Activated T-cell treated with anti-CD3 and anti-CD28 coated beads for 1 hour (primary cell): Measurements from ENCODE around the gene MIGA2.

Source experiments
- DNase-seq: peaks from one replicate; pipeline ENCODE4 v3.0.0-alpha.2; 2020; ENCODE audit warnings: low read depth

MIGA2 gene

GRCh38 chr9:129073404-129073803, 37.0 kb downstream of the MIGA2 start:
- no peak for DNase-seq

GRCh38 chr9:129074106-129074505, 37.7 kb downstream of the MIGA2 start:
- no peak for DNase-seq

GRCh38 chr9:129075996-129076639, 39.7 kb downstream of the MIGA2 start:
- DNase-seq = no peak

DNA sequence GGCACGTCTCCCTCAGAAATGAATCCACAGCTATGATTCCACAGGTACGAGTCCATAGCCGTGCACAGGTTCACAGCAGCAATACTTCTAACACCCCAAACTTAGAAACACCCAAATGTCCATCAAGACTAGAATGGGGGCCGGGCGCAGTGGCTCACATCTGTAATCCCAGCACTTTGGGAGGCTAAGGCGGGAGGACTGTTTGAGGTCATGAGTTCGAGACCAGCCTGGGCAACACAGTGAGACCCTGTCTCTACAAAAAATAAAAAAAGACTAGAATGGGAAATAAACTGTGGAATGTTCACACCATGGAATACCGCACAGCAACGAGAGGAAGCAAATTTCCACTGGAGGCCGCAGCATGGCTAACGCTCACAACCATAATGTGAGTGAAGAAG, 40.2 kb downstream of the MIGA2 start:
- no peak for DNase-seq

GRCh38 chr9:129077236-129077635, 40.8 kb downstream of the MIGA2 start:
- DNase-seq = no peak

- no peak for DNase-seq
Observed at GRCh38 chr9:129078691-129079503, 42.5 kb downstream of the MIGA2 start.

GRCh38 chr9:129079829-129080228, 43.4 kb downstream of the MIGA2 start:
- no peak for DNase-seq

GRCh38 chr9:129080298-129080600, 43.8 kb downstream of the MIGA2 start:
- no peak for DNase-seq

- peak; percentile 96 for DNase-seq
Observed at GRCh38 chr9:129080601-129081387, 44.4 kb downstream of the MIGA2 start, which contains the start of gene DOLPP1. Gene DOLPP1, plus strand, starts transcription at chr9:129081111. Its CDS starts 21 bp downstream, at chr9:129081132.

DNA sequence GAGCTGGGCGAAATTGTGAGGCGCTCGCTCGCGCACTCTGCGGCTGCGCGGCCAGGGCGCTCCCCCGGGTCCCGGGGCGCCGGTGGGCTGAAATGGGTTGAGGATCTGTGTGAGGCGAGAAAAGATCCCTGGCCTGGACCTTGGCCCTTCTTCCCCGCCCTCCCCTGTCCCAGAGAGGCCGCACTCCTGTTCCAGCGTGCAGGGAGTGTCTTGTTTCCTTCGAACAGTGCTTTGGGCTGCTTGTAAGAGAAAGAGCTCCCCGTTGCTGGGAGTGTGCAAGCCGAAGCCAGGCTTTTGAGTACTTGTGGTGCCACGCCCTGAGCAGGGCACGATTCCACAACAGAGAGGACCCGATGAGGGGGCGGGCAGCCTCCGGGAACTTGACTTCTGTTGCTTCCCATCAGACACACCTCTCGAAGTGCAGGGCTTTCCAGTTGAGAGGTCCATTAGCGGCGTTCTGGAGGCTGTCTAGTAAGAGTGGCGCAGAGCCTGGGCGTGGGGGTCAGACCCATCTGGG, 45.0 kb downstream of the MIGA2 start:
- DNase-seq = no peak

DNA sequence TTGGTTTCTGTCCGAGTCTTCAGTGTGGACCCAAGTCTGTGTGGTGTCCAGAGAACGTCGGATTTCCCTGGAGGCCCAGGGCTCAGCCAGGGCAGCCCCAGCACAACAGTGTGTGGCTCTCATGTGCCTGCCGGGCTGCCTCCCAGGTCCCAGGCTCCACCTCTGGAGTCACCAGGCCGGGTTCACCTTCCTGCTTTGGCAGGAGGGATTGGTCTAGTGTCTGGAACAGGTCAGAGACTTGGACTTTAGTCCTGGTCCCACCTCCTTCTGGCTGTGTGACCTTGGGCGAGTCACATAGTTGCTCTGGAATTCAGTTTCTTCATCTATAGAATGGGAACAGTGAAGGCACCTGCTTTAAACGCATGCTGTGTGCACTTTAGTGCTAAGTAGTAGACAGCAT, 47.7 kb downstream of the MIGA2 start:
- DNase-seq = no peak

DNA sequence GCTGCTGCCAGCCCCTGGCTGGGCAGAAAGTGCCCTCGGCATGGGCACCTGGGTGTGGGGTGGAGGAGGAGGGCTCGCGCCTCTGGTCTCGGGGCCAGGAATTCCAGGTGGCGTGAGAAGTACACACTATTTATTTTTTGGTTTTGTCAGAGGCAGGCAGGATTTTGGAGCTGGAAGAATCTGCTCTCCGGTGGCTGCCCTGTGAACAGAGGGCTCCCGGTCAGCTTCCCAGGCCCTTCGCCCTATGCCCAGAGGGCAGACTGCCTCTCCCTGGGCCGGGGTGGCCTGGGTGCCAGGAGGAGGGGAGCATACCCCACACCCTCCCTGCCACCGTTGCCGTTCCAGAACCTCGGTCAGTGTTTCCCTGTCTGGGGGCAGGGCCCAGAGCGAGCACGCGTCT, 52.8 kb downstream of the MIGA2 start:
- DNase-seq = no peak

DNA sequence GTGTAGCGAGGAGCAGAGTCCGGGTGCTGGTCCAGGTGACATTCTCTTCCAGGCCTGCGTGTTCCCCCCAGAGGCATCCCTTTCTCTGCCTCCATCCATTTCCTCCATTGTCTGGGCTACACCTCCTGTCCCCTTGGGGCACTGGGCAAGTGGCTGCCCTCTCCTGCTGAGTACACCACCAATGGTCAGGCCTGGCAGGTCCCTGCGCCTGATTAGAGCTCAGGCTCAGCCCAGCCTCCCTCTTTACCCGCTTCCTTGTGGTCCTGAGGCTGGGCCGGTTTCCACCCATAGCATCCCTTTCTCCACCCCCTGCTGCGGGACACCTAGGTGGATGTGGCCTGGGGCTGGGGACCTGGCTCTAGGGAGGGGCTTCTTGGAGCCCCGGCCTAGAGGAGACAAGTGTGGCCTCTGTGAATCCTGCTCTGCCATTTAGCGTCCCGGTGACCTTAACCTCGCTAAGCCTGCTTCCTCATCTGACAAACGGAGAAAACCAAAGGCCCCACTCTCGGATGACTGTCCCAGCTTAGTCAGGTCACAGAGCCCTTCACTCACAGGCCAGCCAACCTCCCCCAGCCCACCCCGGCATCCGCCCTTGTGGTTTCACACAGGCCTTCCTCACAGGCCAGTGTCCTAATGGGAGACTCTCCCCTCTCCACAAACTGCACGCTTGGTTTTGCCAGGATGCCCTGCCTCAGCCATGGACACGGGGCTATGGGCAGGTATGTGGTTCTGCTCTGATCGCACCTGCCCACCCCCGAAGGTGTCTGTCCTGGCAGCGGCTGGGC, 57.4 kb downstream of the MIGA2 start:
- DNase-seq = no peak

- DNase-seq = no peak
Observed at GRCh38 chr9:129094387-129095169, 58.2 kb downstream of the MIGA2 start.

GRCh38 chr9:129095170-129095667, 58.8 kb downstream of the MIGA2 start:
- no peak for DNase-seq

DNA sequence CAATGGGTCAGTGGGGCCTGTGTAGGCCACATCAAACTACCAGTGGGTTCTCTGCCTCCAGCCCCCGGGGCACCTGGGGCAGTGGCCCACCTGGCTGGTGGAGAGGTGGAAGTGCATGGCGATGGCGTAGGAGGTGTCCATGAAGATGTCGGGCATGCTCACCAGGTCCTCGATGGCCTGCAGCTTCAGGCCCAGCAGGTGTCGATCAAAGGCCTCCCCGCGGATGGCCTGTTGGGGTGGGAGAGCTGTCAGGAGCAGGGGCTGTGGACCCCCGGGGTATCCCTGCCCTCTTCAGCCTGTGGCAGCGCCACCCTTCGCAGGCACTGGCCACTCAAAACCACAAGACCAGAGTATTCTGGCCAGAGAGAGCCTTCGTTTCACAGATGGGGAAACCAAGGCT, 59.5 kb downstream of the MIGA2 start:
- no peak for DNase-seq

- no peak for DNase-seq
Observed at GRCh38 chr9:129097671-129098306, 61.4 kb downstream of the MIGA2 start.

DNA sequence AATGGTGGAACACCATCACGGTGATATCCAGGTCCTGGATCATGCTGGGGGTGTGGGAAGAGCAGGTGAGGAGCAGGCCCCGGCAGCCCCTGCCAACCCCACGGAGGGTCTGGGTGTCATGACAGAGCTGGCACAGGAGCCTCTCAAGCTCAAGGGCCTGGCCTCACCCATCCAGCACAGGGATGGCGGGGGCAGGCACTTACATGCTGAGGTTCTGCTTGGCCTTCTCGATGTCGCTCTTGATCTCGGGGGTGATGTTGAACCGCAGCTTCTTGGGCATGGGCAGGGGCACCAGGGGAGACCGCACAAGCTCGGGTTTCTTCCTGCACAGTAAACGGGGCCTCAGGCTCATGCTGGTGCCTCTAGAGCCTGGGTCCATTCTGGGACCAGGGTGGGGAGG, 61.9 kb downstream of the MIGA2 start:
- DNase-seq = no peak

DNA sequence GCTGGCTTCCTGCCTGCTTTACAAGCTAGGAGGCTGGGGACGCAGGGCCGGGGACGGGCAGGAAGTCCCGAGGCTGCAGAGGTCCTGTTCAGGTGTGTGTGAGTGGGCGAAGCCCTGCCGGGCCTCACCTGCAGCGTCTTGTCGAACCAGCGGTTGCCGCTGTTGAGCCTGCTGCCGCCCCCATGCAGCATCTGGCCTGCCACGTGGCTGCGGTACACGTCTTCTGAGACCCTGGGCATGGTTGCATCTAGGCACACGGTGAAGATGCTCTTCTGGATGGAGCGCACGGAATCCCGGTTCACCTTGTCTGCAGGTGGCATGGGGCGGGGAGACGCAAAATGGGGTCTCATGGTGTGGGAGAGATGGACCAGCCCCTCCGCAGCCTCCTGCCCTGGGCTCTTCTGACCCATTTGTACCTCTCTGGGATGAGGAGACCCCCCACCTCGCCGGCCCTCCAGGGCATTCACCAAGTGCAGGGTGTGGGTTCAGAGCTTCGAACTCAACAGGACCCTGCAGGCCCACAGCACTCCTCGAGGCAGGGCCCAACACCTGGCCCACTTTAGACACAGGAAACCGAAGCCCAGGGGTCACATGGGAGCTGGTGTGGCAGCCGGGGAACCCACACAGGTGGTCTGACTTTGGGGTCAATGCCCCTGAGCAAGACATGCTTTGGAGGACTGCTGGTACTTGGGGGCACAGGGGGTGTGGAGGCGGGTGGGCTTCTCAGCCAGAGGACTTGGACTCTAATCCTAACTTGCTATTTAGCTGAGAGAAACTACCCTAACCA, 64.2 kb downstream of the MIGA2 start:
- no peak for DNase-seq

GRCh38 chr9:129101279-129101678, 64.9 kb downstream of the MIGA2 start:
- no peak for DNase-seq
